Calu3 (cell line): ENCODE measurements around the gene MYO1E. TPM values are rescaled to one million over a fixed set of nuclear protein-coding genes. Genes with fewer than 3 reads are reported as not detected.
A peak's percentile ranks its signal among the peaks of the same experiment; 100 is the strongest.
"Not testable (repeated sequence)": the region's sequence is repeated elsewhere in the genome, so short reads cannot be mapped to it uniquely, and the experiment has no call there.

Source experiments
- BruUV-seq: library from RNA; stranded (reverse); fragments of 400-500 nt; replicated peaks from 2 replicates; lab custom pipeline; 2021; lab: Mats Ljungman, UMichigan
- CTCF ChIA-PET: fragments of 300-600 bp; sonication (Branson Sonifier 250); formaldehyde crosslinking; loops from one replicate; lab custom pipeline; 2022; ENCODE audit warnings: antibody characterized with exemption; lab: Charles Lee
- DNase-seq: peaks from one replicate; pipeline ENCODE4 v3.0.0; 2022
- H3K27ac Mint-ChIP-seq: one replicate; pipeline ENCODE4 v1.8.0; 2022; ENCODE audit warnings: mixed read lengths; ENCODE audit not compliant: unreplicated experiment
- H3K27me3 Mint-ChIP-seq: one replicate; pipeline ENCODE4 v1.8.0; 2022; ENCODE audit warnings: mixed read lengths; ENCODE audit not compliant: unreplicated experiment
- H3K36me3 Mint-ChIP-seq: one replicate; pipeline ENCODE4 v1.8.0; 2022; ENCODE audit warnings: mild to moderate bottlenecking, moderate library complexity, mixed read lengths; ENCODE audit not compliant: insufficient read depth, unreplicated experiment
- H3K4me1 Mint-ChIP-seq: one replicate; pipeline ENCODE4 v1.8.0; 2022; ENCODE audit warnings: mild to moderate bottlenecking, low read depth, mixed read lengths; ENCODE audit not compliant: unreplicated experiment
- H3K4me3 Mint-ChIP-seq: one replicate; pipeline ENCODE4 v1.8.0; 2022; ENCODE audit warnings: mild to moderate bottlenecking, low read depth, moderate library complexity, mixed read lengths; ENCODE audit not compliant: unreplicated experiment
- H3K9me3 Mint-ChIP-seq: one replicate; pipeline ENCODE4 v1.8.0; 2022; ENCODE audit warnings: low read depth, mixed read lengths; ENCODE audit not compliant: unreplicated experiment
- CTCF ChIP-seq: fragments of 200-600 bp; IDR thresholded peaks from one replicate; pipeline ENCODE4 v1.8.0; 2022; ENCODE audit warnings: antibody characterized with exemption; ENCODE audit not compliant: unreplicated experiment
- intact Hi-C: fragments of 100-400 bp; cut with micrococcal nuclease; formaldehyde crosslinking; loops from one replicate; pipeline ENCODE4 v1.10.0; 2022; ENCODE audit not compliant: unreplicated experiment
- total RNA-seq: library from RNA; stranded (reverse); gene quantifications from 2 replicates; pipeline ENCODE4 v1.2.3, GENCODE V29; 2022

The MYO1E gene
- total RNA-seq, 1 experiment from 2014 or later = 617 TPM

- H3K27me3 Mint-ChIP-seq = no peaks in the 10 kb centered on the region
- TF ChIP-seq CTCF = no peak
- CTCF ChIA-PET = interaction anchor here (0.9 kb wide), 1 partner anchor 379 kb away, joined by 3 read pairs; no protein-coding TSS in a partner anchor
- no peaks in the 10 kb centered on the region for H3K4me1 Mint-ChIP-seq
- intact Hi-C loops = no loop called here
- H3K4me3 Mint-ChIP-seq = no peak overlapping the region
- no peak for DNase-seq
- H3K27ac Mint-ChIP-seq = no peak overlapping the region
- no TSS peak for BruUV-seq
- no peaks in the 10 kb centered on the region for H3K9me3 Mint-ChIP-seq
- peaks cover 83% of the 10 kb centered on the region for H3K36me3 Mint-ChIP-seq
Measured at GRCh38 chr15:59150185-59150584, 222.5 kb downstream of the MYO1E start.

GRCh38 chr15:59148153-59148833, 224.4 kb downstream of the MYO1E start:
- CTCF ChIA-PET = no interaction called here
- Mint-ChIP-seq H3K4me1 (no peaks in the 10 kb centered on the region), H3K27ac (no peak overlapping the region), H3K27me3 (no peaks in the 10 kb centered on the region), H3K9me3 (no peaks in the 10 kb centered on the region), H3K4me3 (no peak overlapping the region), H3K36me3 (peaks cover 87% of the 10 kb centered on the region)
- no TSS peak for BruUV-seq
- no peak for DNase-seq
- no peak for TF ChIP-seq CTCF
- intact Hi-C loops = no loop called here

- DNase-seq = no peak
- Mint-ChIP-seq H3K36me3 (peaks cover 87% of the 10 kb centered on the region), H3K9me3 (no peaks in the 10 kb centered on the region), H3K27me3 (no peaks in the 10 kb centered on the region), H3K4me3 (no peak overlapping the region), H3K4me1 (no peaks in the 10 kb centered on the region), H3K27ac (no peak overlapping the region)
- TF ChIP-seq CTCF = no peak
- CTCF ChIA-PET = no interaction called here
- intact Hi-C loops = no loop called here
- no TSS peak for BruUV-seq
Measured at GRCh38 chr15:59147666-59148065, 225.0 kb downstream of the MYO1E start.

GRCh38 chr15:59144594-59144993, 228.1 kb downstream of the MYO1E start:
- BruUV-seq, H3K9me3 Mint-ChIP-seq, CTCF ChIA-PET, H3K27me3 Mint-ChIP-seq, intact Hi-C loops, DNase-seq, H3K4me1 Mint-ChIP-seq, H3K4me3 Mint-ChIP-seq, H3K27ac Mint-ChIP-seq: not testable (repeated sequence)
- H3K36me3 Mint-ChIP-seq = peaks cover 91% of the 10 kb centered on the region

GRCh38 chr15:59143281-59143680, 229.4 kb downstream of the MYO1E start:
- Mint-ChIP-seq H3K27me3 (no peaks in the 10 kb centered on the region), H3K27ac (peak overlapping the region; percentile 47), H3K4me1 (no peaks in the 10 kb centered on the region), H3K36me3 (peaks cover 85% of the 10 kb centered on the region), H3K4me3 (no peak overlapping the region), H3K9me3 (no peaks in the 10 kb centered on the region)
- no peak for TF ChIP-seq CTCF
- BruUV-seq = no TSS peak
- intact Hi-C loops = no loop called here
- DNase-seq = no peak
- CTCF ChIA-PET = no interaction called here
